B cell (primary cell): Measurements from ENCODE around the gene RSL1D1. TPM values are rescaled to one million over a fixed set of nuclear protein-coding genes. Genes with fewer than 3 reads are reported as not detected.

Experiments used
- ATAC-seq: fragments of 200-7000 bp; cut with Tn5 transposase; one replicate; pipeline ENCODE4 v1.10.0; 2021; ENCODE audit warnings: low read depth, mild to moderate bottlenecking, moderate number of reproducible peaks, moderate library complexity
- CTCF ChIA-PET: fragments of 350-600 bp; sonication (Branson Sonifier 250); formaldehyde crosslinking; loops from one replicate; lab custom pipeline; 2021; ENCODE audit warnings: antibody characterized with exemption, inconsistent platforms; lab: Charles Lee
- POLR2A ChIA-PET: fragments of 350-600 bp; sonication (Branson Sonifier 250); formaldehyde crosslinking; loops from one replicate; lab custom pipeline; 2021; ENCODE audit warnings: antibody characterized with exemption; lab: Charles Lee
- DNase-seq: peaks from one replicate; pipeline ENCODE4 v3.0.0; 2013
- H2AFZ ChIP-seq: 2 replicates; pipeline ENCODE4 v1.6.1; 2012; ENCODE audit warnings: mild to moderate bottlenecking, low read depth, low read length; ENCODE audit not compliant: insufficient read depth, poor library complexity, severe bottlenecking
- H3K27ac ChIP-seq, 2 donors: 1 replicate in 1 of 2; 2 replicates in 1 of 2; pipeline ENCODE4 v1.5.1; 2012 to 2013; ENCODE audit warnings: low read length in 2 of 2, mild to moderate bottlenecking in 2 of 2, moderate library complexity in 1 of 2
- H3K27me3 ChIP-seq, 4 experiments: fragments of 200-600 bp in 1 of 4; sonication (generic) in 1 of 4; replicated peaks in 1 of 4; 1 replicate in 2 of 4; 2 replicates in 2 of 4; pipeline versions ENCODE4 v1.6.1 to v1.7.0; 2013 to 2016; ENCODE audit warnings: low read length in 3 of 4, mild to moderate bottlenecking in 2 of 4, mixed read lengths in 1 of 4, moderate library complexity in 1 of 4; ENCODE audit not compliant: insufficient read depth in 4 of 4, control insufficient read depth in 3 of 4; ENCODE audit errors: control extremely low read depth in 1 of 4
- H3K36me3 ChIP-seq, 2 experiments: replicated peaks in 1 of 2; 1 replicate in 1 of 2; 2 replicates in 1 of 2; pipeline versions ENCODE4 v1.6.1 to v1.7.1; 2013; ENCODE audit warnings: low read length in 1 of 2; ENCODE audit not compliant: insufficient read depth in 2 of 2, control insufficient read depth in 1 of 2; ENCODE audit errors: control extremely low read depth in 1 of 2, extremely low read depth in 1 of 2
- H3K4me1 ChIP-seq, 2 donors: fragments of 200-600 bp in 1 of 2; sonication (generic) in 1 of 2; 1 replicate in 1 of 2; 2 replicates in 1 of 2; pipeline versions ENCODE4 v1.5.1 to v1.6.1; 2013 to 2017; ENCODE audit warnings: low read length in 2 of 2; ENCODE audit not compliant: control insufficient read depth in 2 of 2, insufficient read depth in 2 of 2
- H3K4me2 ChIP-seq: replicated peaks from 2 replicates; pipeline ENCODE3; 2012; ENCODE audit warnings: mild to moderate bottlenecking, low read depth, low read length; ENCODE audit not compliant: poor library complexity, severe bottlenecking
- H3K4me3 ChIP-seq, 5 experiments: fragments of 200-600 bp in 1 of 5; sonication (generic) in 1 of 5; 1 replicate in 3 of 5; 2 replicates in 2 of 5; pipeline versions ENCODE4 v1.5.1 to v1.7.0; 2011 to 2016; ENCODE audit warnings: low read length in 4 of 5, mild to moderate bottlenecking in 4 of 5, low read depth in 2 of 5, control low read depth in 1 of 5, moderate library complexity in 1 of 5; ENCODE audit not compliant: insufficient read depth in 1 of 5; ENCODE audit errors: control extremely low read depth in 1 of 5, extremely low read depth in 1 of 5
- H3K79me2 ChIP-seq: fragments of 200-600 bp; sonication (generic); one replicate; pipeline ENCODE4 v1.6.0; 2016; ENCODE audit warnings: low read length; ENCODE audit not compliant: control insufficient read depth, insufficient read depth
- H3K9ac ChIP-seq: fragments of 200-600 bp; sonication (generic); 2 replicates; pipeline ENCODE4 v1.6.1; 2017; ENCODE audit warnings: mild to moderate bottlenecking, low read length, moderate library complexity
- H3K9me3 ChIP-seq, 3 donors: one replicate each; pipeline versions ENCODE4 v1.6.1 to v1.7.1; 2013; ENCODE audit warnings: low read length in 2 of 3; ENCODE audit not compliant: control insufficient read depth in 2 of 3, insufficient read depth in 1 of 3; ENCODE audit errors: control extremely low read depth in 1 of 3
- H4K20me1 ChIP-seq: 2 replicates; pipeline ENCODE4 v1.6.0; 2012; ENCODE audit warnings: mild to moderate bottlenecking, low read length; ENCODE audit not compliant: insufficient read depth, control insufficient read depth, poor library complexity, severe bottlenecking
- H3K27ac Mint-ChIP-seq: one replicate; pipeline ENCODE4 v1.8.0; 2021; ENCODE audit warnings: mixed read lengths
- H3K27me3 Mint-ChIP-seq: one replicate; pipeline ENCODE4 v1.8.0; 2021; ENCODE audit warnings: mixed read lengths
- H3K4me1 Mint-ChIP-seq: one replicate; pipeline ENCODE4 v1.8.0; 2021; ENCODE audit warnings: mixed read lengths
- H3K4me3 Mint-ChIP-seq: one replicate; pipeline ENCODE4 v1.8.0; 2021; ENCODE audit warnings: mixed read lengths
- H3K9me3 Mint-ChIP-seq: one replicate; pipeline ENCODE4 v1.8.0; 2022; ENCODE audit warnings: mixed read lengths; ENCODE audit not compliant: insufficient read depth
- EZH2 ChIP-seq: IDR thresholded peaks from 2 replicates; pipeline ENCODE4 v1.6.1; 2012; ENCODE audit warnings: borderline replicate concordance, low read depth, mild to moderate bottlenecking, moderate library complexity, low read length; ENCODE audit not compliant: insufficient read depth, poor library complexity, severe bottlenecking
- WGBS: methylation state at CpG from one replicate; pipeline ENCODE4 v1.1.5; 2013; ENCODE audit warnings: missing lambda C conversion rate; ENCODE audit not compliant: insufficient coverage; 5-methylcytosine and 5-hydroxymethylcytosine counted together
- intact Hi-C: fragments of 100-400 bp; cut with micrococcal nuclease; formaldehyde crosslinking; loops from one replicate; pipeline ENCODE4 v1.10.0; 2022
- polyA plus RNA-seq: library from polyadenylated mRNA; depleted of rRNA; stranded (reverse); fragments of >200 nt; gene quantifications from 2 replicates; pipeline ENCODE4 v1.2.3, GENCODE V29; 2012
- total RNA-seq, 2 donors: library from RNA; stranded (reverse); fragments of 120-200 nt in 1 of 2; gene quantifications; 1 replicate in 1 of 2; 2 replicates in 1 of 2; pipeline versions ENCODE4 v1.2.3 to v1.2.4, GENCODE V29; 2013 to 2022
- TF ChIP-seq, protein P1 (sequence below): fragments of 200-600 bp; IDR thresholded peaks from one replicate; pipeline ENCODE4 v1.8.0; 2022; ENCODE audit warnings: antibody characterized with exemption, mild to moderate bottlenecking

Gene RSL1D1
- total and polyA plus RNA-seq, 2 donors (not counting 1 experiment from before 2014, with no cell fraction given) = 21.1 to 167 TPM

DNA sequence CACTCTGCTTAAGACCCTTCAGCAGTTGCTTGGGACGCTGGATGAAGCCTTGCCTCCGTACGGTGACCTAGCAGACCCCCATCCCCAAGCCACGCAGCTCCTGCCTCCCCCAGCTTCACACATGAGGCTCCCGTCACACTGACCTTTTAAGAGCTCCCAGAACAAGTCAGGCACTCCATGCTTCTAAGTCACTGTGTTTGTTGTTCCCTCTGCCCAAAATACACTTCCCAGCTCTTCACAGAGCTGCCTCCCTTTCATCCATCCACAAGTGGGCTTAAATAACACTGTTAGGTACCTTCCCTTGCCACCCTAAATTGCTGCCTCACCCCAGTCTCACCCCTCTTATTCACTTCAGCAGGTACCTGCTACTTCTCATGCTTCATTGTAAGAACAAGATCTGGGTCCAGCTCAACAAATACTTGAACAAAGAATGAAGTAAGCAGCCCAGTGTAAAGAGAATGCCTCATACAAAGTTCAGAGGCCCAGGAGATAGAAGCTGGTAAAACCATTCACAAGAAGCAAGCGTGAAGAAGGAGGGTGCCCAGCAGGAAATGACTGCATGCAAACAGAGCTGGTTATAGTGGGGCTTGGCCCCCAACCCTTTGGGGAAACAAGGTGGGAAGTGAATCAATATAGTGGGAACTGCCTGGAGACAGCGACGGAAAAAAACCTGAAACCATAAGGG lies 60.1 kb downstream of the RSL1D1 start:
- H3K9ac ChIP-seq = no peak overlapping the region
- peaks cover 11% of the 10 kb centered on the region in 2 donors for H3K4me1 ChIP-seq
- Mint-ChIP-seq H3K9me3 (no peaks in the 10 kb centered on the region), H3K27me3 (no peaks in the 10 kb centered on the region), H3K4me3 (no peak overlapping the region), H3K4me1 (peaks cover 63% of the 10 kb centered on the region), H3K27ac (peak overlapping the region; percentile 58)
- ChIA-PET CTCF (interaction anchor here (0.6 to 1.4 kb wide), 4 partner anchors 13 to 132 kb away, joined by 3 to 6 read pairs (median 4); partner anchors contain the start of gene TXNDC11), POLR2A (interaction anchor here (0.7 to 1.1 kb wide), 2 partner anchors 20 to 25 kb away, joined by 3 to 4 read pairs; no protein-coding TSS in a partner anchor)
- H3K9me3 ChIP-seq = no peaks in the 10 kb centered on the region
- no peak overlapping the region for H3K4me2 ChIP-seq
- peaks cover 16% of the 10 kb centered on the region for H4K20me1 ChIP-seq
- no peaks in the 10 kb centered on the region for H3K27me3 ChIP-seq
- no peak overlapping the region for H3K4me3 ChIP-seq
- peak overlapping the region in 1 of 2 donors; percentile 7 for H3K27ac ChIP-seq
- no peak for TF ChIP-seq EZH2
- TF ChIP-seq, protein P1, sequence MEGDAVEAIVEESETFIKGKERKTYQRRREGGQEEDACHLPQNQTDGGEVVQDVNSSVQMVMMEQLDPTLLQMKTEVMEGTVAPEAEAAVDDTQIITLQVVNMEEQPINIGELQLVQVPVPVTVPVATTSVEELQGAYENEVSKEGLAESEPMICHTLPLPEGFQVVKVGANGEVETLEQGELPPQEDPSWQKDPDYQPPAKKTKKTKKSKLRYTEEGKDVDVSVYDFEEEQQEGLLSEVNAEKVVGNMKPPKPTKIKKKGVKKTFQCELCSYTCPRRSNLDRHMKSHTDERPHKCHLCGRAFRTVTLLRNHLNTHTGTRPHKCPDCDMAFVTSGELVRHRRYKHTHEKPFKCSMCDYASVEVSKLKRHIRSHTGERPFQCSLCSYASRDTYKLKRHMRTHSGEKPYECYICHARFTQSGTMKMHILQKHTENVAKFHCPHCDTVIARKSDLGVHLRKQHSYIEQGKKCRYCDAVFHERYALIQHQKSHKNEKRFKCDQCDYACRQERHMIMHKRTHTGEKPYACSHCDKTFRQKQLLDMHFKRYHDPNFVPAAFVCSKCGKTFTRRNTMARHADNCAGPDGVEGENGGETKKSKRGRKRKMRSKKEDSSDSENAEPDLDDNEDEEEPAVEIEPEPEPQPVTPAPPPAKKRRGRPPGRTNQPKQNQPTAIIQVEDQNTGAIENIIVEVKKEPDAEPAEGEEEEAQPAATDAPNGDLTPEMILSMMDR = no peak
- DNase-seq = no peak
- H2AFZ ChIP-seq = no peak overlapping the region
- no peak for ATAC-seq
- intact Hi-C loops = no loop called here
- H3K79me2 ChIP-seq = peaks cover 91% of the 10 kb centered on the region
- H3K36me3 ChIP-seq = peaks cover 0 to 6% of the 10 kb centered on the region in 2 experiments
- 93% methylated on average over 6 of the region's 8 CpGs for WGBS

DNA sequence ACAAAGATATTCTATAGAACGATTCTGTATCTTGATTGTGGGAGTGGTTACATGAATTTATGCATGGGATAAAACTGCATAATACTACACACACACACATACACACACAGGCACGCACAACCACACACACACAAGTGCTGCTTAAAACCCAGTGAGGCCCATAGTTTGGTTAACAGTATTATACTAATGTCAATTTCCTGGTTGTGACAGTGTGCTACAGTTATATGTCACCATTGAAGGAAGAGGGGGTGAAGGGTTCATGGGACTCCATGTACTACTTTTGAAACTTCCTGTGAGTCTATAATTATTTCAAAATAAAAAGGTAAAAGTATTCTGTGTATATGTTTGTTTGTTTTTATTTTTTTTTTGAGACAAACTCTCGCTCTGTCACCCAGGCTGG lies 62.4 kb downstream of the RSL1D1 start:
- ATAC-seq (no peak), DNase-seq (no peak)
- H3K4me3 ChIP-seq = no peak overlapping the region
- H3K36me3 ChIP-seq = peaks cover 0 to 6% of the 10 kb centered on the region in 2 experiments
- H3K4me2 ChIP-seq = no peak overlapping the region
- H3K27ac ChIP-seq = no peak overlapping the region
- intact Hi-C loops = no loop called here
- Mint-ChIP-seq H3K27me3 (no peaks in the 10 kb centered on the region), H3K4me1 (peaks cover 53% of the 10 kb centered on the region), H3K9me3 (no peaks in the 10 kb centered on the region), H3K4me3 (no peak overlapping the region), H3K27ac (peak overlapping the region; percentile 20)
- ChIA-PET CTCF (interaction anchor here (0.6 kb wide), 1 partner anchor 266 kb away, joined by 4 read pairs; no protein-coding TSS in a partner anchor), POLR2A (interaction anchor here (0.7 kb wide), 1 partner anchor 47 kb away, joined by 3 read pairs; no protein-coding TSS in a partner anchor)
- WGBS = no CpG with 5 or more reads among the region's 3 CpGs
- peaks cover 10 to 14% of the 10 kb centered on the region in 2 donors for H3K4me1 ChIP-seq
- no peaks in the 10 kb centered on the region for H3K27me3 ChIP-seq
- TF ChIP-seq, protein P1 = no peak
- no peak for TF ChIP-seq EZH2
- H4K20me1 ChIP-seq = peaks cover 16% of the 10 kb centered on the region
- H3K9ac ChIP-seq = no peak overlapping the region
- H3K9me3 ChIP-seq = no peaks in the 10 kb centered on the region
- no peak overlapping the region for H2AFZ ChIP-seq
- peaks cover 92% of the 10 kb centered on the region for H3K79me2 ChIP-seq
